ENCODE results near the gene PLEKHM2.

PLEKHM2 gene

DNA sequence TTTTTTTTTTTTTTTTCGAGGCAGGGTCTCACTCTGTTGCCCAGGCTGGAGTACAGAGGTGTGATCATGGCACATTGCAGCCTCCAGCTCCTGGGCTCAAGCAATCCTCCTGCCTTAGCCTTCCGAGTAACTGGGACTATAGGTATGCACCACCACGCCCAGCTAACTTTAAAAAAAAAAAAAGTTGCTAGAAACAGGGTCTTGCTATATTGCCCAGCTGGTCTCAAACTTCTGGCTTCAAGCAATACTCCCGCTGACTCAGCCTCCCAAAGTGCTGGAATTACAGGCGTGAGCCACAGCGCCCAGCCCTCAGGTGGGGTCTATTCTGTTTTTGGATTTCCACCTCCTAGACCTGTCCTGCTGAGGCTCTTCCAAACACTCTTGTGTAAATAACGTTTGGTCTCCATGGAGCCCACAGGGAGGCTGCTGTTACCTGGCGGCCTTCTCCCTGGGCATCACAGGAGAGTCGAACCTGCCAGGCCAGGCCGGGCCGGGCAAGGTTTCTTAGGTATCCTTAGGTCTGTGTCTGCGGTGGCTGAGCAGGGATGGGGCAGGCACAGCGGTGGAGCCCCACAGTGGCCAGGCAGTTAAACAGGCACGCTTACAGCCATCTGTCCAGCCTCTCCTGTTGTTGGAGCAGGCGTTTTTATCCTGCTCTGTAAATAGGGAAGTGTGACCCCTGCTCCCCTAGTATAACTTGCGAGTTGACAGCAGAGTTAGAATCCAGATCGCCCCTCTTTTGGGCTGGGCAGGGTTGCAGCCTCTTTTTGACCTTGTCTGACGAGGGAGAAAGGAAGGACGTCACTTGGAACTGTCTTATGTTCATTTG, 18.8 kb downstream of the PLEKHM2 start:
- no peak for DNase-seq

DNA sequence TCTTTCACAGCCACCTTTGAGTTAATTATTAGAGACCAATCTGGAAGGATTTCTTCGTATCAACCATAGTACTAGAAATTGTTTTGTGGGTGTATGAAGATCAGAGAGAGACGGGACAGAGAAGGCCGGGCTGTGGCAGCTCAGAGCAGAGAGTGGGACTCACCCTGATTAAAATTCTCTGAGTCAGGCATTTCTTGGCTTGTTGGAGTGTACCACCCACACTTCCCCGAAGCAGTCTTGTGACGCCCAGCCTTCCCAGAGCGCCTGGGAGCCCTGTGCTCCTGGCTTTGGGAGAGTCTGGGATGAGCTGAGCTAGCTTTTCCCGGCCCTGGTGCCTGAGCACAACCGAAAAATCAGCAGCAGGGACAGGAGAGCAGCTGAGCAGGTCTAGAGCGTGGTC, 19.4 kb downstream of the PLEKHM2 start:
- no peak for DNase-seq

DNA sequence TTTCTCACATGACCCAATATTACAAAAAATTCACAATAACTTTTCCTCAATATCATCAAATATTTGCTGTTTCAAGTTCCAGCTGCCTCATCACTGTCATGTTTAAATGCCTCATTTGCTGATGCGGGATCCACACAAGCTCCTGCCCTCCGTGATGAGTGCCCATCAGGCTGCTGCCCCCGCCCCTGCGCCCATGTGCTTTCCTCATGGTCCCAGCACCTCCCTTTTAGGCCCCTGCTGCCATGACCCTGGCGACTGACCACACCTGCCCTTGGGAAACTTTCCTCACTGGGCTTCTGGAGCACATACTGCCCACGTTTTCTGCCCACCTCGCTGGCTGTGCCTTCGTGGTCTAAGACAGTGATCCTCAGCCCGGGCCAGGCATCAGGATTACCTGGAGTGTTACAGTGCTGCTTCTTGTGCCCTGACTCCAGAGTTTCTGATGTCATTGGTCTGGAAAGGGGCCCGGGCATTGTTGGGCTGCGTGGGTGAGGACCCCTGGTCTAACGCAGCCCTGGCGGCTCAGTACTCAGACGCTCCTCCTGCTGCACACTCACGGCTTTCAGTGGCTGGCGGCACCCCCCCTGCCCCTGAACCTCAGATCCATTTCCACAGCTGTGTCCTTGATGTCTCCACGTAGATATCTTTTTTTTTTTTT, 20.5 kb downstream of the PLEKHM2 start:
- no peak for DNase-seq

DNA sequence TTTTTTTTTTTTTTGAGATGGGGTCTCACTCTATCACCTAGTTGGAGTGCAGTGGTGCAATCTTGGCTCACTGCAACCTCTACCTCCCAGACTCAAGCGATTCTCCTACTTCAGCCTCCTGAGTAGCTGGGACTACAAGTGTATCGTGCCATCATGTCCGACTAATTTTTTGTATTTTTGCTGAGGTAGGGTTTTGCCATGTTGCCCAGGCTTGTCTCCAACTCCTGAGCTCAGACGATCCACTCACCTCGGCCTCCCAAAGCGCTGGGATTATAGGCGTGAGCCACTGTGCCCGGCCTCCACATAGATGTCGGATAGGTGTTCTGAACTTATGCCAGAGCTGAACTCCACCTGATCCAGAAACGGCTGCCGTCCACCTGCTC, 21.1 kb downstream of the PLEKHM2 start:
- DNase-seq: no peak

DNA sequence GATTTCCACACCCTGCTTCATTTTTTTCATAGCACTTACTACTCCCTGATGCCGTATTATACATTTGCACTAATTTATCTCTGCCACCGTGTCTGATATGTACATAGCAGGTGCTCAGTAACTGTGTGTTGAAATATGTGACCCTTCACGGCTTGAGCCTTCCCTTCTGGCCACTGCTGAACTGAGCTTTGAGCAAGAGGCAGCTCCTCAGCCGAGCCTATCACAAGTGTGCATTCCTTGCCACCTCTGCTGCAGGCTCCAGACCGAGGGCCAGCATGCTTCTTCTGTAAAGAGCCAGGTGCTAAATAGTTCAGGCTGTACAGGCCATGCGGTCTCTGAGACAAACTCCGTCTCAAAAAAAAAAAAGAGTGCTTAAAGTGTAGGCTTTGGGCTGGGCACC, 22.6 kb downstream of the PLEKHM2 start:
- DNase-seq: no peak

DNA sequence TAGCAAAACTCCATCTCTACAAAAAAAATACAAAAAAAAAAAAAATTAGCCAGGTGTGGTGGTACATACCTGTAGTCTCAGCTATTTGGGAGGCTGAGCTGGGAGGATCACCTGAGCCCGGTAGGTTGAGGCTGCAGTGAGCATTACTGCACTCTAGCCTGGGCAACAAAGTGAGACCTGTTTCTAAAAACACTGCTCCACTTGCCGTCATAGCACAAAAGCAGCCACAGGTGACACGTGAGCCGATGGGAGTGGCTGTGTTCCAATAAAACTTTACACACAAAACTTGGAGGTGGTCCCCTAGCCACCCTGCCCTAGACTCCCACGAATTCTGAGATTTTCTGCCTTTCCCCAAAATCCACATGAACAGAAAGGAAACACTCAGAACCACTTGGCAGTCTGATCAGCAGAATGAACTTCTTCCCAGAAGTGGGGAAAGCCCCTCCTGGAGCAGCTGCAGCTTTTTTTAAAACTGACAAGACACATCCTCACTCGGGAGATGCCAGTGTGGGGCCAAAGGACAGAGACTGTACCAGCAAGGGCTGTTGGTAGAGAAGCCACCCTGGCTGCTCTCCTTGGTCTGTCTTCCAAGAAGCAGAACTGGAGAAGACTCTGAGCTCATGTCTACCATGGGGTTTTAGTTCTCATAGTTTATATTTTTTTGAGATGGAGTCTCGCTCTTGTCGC, 23.3 kb downstream of the PLEKHM2 start:
- DNase-seq: no peak

DNA sequence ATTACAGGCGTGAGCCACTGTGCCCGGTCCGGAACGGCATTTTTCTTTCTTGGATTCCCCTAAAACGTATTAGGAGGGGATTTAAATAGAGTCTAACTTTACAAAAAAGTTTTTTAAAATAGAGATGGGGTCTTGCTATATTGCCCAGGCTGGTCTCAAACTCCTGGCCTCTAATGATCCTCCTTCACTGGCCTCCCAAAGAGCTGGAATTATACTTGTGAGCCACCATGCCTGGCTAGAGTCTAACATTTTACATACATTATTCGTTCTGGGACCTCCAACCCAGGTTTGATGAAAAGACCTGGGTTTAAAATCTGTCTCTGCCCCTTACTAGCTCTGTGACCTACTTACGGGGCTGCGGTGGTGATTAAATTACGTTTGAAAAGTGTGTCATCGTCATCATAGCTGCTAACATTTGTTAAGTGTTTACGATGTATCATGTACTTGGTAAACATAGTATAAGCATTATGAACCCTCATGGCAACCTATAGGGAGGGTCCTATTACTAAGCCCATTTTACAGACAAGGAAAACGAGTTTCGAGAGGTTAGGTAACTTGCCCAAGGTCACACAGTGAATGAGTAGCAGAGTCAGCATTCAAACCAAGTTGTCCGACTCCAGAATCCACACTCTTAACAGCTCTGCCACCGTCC, 24.5 kb downstream of the PLEKHM2 start:
- no peak for DNase-seq

DNA sequence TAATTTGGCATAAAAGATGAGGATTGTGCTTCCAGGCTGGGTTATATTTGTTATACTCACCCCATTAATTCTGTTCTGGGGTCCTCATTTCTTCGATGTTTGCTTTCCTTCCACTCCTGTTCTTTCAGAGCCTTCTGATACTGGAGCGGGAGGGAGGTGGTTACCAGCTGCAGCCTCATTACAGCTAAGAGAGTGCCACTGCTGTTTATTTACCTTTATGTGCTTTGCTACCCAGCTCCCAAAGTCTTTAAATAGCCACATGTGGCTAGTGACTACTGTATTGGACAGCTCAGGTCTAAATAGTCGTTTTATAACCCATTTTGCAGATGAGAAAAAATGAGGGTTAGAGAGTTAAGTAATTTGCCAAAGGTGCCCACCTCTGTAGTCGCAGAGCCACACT, 25.1 kb downstream of the PLEKHM2 start:
- no peak for DNase-seq

DNA sequence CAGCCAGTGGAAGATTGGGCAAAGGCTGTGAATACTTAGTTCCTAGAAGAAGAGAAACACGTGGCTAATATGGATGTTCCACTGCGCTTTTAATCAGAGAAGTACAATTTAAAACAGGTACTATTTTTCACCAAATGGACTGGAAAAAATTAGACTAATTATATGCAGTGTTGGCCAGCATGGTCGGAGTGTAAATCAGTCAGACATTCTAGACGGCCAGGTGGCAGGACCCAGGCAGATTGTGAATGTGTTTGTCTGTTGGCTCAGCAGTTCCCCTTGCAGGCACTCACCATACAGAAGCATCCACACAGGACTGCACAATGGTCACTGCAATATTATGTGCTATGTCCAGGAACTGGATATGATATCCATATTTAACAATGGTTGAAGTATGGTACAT, 28.0 kb downstream of the PLEKHM2 start:
- DNase-seq: no peak

DNA sequence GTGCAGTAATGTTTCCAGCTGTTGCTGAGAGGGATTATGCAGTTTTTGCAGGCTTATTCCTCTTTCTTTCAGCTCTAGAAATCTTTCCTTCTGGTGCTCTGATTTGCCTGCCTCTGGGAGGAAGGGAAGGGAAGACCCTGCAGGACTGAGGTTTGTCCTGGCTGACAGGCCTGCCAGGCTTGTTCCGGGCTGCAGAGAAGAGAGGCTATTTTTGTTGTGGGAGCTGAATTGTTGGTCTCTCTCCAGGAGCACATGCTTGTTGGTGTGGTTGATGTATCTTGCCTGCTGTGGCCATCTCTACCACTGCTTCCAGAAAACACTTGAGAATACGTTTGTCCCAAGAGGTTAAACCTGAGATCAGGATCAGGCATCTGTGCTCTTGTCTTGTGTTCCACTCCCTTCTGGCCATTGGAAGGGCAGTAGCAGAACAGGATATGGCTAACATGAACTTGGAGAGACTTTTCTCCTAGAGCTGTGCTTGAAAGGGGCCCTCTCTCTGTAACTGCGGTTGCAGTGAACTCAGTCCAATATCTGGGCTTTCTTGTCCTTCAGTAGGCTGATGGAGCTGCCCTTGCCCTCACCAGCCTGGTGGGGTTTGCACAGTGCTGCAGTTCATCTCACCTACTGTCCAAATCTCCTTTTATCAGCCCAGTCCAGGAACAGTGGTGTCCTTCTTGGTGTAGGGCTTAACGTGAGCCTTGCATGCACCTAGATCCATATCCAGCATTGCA, 30.5 kb downstream of the PLEKHM2 start:
- no peak for DNase-seq

DNA sequence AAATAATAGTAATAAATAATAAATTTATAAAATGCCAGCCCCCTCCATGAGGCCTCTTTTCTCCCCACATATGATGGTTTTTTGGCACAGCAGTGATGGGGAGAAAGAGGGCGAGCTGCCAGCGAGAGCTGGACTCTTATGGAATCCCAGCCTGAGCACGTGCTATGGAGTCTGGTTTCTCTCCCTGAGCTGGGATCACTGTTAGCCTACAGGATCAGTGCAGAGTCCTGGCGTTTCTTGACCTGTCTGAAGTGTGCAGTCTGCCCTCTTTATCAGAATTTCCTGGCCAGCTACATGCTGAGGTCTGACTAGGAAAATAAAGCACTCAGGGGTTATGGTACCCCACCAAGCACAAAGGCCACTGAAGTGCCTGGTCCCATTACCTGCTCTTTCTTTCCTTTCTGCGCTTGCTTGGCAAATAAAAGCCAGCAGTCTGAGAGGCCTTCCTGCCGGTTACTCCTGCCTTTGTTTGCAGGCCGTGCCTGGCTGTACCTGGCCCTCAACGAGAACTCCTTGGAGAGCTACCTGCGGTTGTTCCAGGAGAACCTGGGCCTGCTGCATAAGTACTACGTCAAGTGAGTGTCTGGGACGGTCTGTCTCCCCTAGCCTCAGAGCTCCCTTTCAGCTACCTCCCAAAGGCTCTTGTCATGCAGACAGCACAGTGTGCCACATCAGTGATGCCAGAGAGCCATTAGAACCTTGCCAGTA, 33.5 kb downstream of the PLEKHM2 start:
- DNase-seq: no peak

DNA sequence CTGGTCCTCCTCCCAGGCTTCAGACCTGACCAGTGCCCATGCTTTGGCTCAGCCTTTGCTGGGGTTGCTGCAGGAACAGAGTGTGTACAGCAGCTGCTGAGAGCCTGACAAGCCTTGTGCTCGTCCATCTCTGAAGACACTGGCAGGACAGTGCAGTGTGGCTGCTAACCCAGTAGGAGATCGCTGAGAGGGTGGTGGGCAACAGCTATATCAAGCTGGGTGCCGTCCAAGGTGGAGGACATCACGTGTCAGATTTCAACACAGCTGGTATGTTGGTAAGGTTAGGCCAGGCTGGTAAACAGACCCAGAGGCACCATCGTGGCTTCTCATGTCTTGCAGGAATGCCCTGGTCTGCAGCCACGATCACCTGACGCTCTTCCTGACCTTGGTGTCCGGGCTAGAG, 34.1 kb downstream of the PLEKHM2 start:
- DNase-seq: no peak

DNA sequence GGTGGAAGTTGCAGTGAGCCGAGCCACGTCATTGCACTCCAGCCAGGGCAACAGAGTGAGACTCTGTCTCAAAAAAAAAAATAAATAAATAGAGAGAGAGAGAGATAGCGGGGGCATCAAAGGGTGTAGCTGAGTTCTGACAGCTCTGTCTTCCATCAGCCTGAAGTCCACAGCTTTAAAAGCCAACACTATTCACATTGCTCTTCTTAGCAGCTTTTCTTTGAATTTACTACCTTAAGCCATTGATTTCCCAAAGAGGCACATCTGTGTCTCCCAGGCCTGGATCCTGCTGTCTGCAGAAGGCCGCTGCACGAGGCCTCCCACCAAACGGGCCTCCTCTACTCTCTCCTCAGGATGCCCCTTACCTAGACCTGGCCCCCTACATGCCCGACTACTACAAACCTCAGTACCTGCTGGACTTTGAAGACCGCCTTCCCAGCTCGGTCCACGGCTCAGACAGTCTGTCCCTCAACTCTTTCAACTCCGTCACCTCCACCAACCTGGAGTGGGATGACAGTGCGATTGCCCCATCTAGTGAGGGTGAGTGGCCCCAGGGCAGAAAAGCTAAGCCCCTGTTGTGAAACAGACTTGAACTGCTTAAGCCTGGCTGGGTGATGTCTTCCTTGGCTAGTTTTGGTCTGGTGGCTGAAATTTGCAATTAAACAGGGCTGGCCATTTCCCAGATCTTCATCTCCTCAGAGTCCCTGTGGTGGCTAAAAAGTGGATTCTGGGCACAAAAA, 35.4 kb downstream of the PLEKHM2 start:
- no peak for DNase-seq

DNA sequence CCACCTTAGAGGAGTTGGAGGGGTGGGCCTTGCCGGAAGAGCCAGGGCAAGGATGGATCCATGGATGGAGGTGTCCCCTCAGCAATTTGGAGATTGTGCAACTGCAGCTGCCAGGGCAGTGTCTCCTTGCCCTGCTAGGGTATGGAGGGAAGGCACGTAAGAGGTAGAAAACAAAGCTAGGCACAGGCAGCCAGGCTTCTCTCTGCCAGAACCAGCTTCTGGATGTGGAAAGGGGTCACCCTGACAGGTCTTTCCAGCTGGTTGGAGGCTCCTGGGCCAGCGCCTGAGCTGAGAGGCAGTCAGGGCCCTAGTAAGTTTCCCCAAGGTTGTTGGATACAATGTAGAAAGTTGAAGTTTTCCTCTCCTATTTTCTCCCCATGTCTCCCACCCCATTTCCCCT, 36.7 kb downstream of the PLEKHM2 start:
- DNase-seq: no peak

DNA sequence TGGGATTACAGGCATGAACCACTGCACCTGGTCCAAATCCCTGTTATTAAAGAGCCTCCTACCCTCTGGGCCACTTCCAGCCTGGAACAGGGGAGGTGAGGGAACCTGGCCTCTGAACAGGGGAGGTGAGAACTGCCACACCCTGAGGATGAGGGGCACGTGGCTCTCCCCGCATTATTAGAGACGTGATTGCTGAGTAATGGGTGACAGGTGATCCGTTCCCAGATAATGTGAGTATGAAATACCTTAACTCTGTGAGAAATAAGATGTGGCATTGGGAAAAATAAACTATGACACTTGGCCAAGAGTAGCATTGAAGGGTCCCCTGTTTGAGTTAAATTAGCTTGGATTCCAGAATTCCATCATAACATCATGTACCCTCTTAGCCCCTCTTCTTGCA, 38.3 kb downstream of the PLEKHM2 start:
- DNase-seq: no peak

DNA sequence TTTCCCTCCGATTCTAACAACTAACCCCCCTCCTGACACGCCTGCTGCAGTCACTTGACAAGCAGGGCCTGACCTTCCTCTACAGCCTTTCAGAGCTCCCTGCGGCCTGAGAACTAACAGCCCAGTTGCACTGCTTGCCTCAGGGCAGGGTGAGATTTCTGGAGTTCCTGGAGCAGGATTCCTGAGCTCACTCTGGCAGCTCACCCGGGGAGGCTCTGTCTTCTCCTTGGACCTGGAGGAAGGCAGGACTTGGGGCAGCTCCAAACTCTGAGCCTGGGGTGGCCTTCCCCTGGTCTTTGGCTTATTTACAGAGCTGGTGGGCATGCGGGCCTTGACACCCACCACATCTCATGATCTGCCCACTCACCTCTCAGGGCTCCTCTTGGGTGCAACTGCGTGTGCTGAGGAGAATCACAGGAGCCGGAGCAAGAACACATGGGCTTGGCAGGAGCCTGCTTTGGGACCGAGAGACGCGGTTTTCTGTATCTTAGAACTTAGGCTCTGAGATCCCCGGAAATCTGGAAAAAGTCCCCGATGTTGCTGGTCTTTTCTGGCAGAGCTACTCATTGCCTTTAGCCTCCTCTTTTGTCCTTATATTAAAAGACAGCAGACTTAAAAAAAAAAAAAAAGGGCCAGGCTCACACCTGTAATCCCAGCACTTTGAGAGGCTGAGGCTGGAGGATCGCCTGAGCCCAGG, 38.9 kb downstream of the PLEKHM2 start:
- DNase-seq: no peak

DNA sequence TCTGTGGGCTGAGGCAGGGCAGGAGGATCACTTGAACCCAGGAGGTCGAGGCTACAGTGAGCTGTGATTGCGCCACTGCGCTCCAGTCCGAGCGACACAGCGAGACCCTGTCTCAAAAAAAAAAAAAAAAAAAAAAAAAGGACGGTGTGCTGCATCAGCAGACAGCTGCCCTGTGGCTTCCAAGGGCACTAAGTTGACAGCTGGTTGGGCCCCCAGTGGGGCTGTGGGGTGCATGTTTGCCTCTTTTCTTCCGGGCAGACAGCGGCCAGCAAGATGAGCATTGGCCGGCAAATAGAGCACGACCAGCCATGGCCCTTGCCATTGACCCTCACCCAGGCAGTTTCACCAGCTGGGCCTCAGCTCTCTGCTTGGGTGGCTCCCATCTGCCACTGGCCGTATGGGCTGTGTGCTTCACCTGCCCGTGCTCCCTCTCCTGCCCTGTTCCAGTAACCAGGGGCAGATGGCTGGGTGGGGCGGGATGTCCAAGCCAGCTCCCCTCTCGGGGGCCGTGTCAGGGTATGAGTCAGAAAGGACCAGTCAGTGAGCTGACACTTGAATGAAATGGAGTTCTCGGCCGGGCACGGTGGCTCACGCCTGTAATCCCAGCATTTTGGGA, 39.6 kb downstream of the PLEKHM2 start:
- no peak for DNase-seq

DNA sequence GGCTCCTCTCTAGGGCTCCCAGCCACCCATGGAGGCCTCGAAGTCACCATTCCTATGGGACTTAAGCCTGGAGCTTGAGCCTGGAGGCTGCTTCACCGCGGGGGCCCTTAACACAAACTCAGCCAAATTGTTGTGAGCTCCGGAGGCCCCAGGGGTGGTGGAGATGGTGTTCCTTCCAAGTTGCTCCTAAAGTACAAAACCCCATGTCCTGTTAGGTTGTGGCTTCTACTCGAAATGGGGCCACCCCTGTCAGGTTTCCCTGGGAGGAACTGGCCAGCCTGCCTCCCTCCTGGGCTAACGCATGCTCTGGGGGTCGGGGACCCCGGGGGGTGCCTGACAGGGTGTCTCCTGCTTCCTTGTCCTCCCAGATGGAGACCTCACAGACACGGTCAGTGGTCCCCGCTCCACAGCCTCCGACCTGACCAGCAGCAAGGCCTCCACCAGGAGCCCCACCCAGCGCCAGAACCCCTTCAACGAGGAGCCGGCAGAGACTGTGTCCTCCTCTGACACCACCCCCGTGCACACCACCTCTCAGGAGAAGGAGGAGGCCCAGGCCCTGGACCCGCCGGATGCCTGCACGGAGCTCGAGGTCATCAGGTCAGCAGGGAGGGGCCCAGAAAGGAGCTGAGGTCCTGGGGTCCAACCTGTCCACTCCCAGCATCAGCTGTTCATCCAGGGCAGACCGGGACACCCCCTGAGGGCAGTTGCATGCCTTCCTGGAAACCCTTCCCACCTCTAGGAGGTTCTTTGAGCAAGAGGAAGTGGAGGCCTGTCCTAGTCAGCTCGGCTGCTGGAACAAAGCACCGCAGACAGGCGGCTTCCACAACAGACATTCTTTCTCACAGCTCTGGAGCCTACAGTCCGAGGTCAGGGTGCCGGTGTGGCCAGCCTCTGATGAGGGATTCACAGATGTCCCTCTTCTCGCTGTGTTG, 41.1 kb downstream of the PLEKHM2 start:
- DNase-seq: no peak

DNA sequence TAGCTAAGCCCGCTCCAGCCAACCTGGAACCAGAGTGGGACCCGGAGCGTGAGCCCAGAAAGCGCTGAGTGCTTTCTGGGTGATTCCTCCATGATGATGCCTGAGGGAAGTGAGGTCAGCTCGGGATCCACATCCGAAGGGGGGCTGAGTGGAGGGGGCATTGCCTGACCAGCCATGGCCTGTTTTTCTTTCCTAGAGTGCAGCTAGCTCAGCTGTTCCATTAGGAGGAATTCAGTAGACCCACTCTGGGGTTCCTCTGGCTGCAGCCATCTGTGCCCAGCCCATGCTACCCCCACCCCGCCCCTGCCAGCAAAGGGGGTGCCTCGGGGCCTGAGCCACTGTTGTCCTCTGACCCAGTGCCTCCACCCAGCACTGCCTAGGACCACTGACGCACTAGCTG, 42.4 kb downstream of the PLEKHM2 start:
- DNase-seq: no peak

All from NCI-H1436 (cell line).